Stimulated activated CD4-positive, alpha-beta T cell treated with anti-CD3 and anti-CD28 coated beads, Interleukin-15, amount 100 ng/mL, for 1 hour (primary cell): ENCODE measurements around the gene DHX34.
"Not testable (repeated sequence)": the region's sequence is repeated elsewhere in the genome, so short reads cannot be mapped to it uniquely, and the experiment has no call there.

Source experiments
- DNase-seq, 2 donors: peaks; one replicate each; pipeline ENCODE4 v3.0.0-alpha.2; 2020; ENCODE audit warnings: low read depth in 1 of 2, low spot score in 1 of 2

Gene DHX34

GRCh38 chr19:47387623-47388022 is 38.5 kb downstream of the DHX34 start:
- DNase-seq: not testable (repeated sequence)

GRCh38 chr19:47388721-47389120 is 39.6 kb downstream of the DHX34 start:
- not testable (repeated sequence) for DNase-seq

- no peak for DNase-seq
Observed at GRCh38 chr19:47389150-47389556, 40.0 kb downstream of the DHX34 start.

GRCh38 chr19:47390533-47391488 is 41.7 kb downstream of the DHX34 start:
- no peak for DNase-seq

- peak; percentile 66 to 75 for DNase-seq
Observed at GRCh38 chr19:47391510-47392223, 42.6 kb downstream of the DHX34 start.

- DNase-seq: no peak
Observed at GRCh38 chr19:47398707-47399597, 49.8 kb downstream of the DHX34 start.

- no peak for DNase-seq
Observed at GRCh38 chr19:47402504-47402903, 53.4 kb downstream of the DHX34 start.

- no peak for DNase-seq
Observed at GRCh38 chr19:47404334-47405196, 55.5 kb downstream of the DHX34 start.

- no peak for DNase-seq
Observed at GRCh38 chr19:47405197-47405550, 56.1 kb downstream of the DHX34 start.

GRCh38 chr19:47405854-47406417 is 56.8 kb downstream of the DHX34 start:
- no peak for DNase-seq

DNA sequence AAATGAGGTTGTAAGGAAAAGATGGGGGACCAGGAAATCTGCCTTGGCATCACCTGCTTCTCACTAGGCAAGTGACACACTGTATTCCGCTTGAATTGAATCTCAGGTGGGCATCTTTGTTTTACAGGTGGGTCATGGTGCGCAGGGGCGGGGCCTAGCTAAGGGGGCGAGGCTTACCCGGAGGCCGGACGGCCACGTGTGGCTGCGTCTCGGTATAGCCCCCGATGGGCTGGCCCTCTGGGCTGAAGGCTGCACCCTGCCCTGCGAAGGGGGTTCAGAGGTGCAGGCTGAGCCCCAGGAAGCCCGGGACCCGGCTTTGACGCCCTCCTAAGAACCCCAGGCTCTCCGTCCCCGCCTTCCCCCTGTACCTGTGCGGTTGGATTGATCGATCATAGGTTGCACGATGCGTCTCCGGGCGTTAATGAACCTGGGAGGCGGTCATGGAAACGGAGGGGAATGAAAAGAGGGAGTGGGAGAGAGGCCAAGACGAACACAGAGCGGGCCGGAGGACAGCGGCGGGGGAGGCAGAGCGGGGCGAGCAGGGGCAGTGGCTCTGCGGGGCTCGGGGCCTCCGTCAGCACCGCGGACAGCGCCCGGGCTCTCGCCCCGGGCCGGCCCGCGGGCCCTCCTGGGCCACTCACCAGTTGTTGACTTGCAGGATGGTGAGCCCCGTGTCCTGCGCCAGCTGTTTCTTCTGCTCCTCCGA is 57.7 kb downstream of the DHX34 start:
- no peak for DNase-seq

DNA sequence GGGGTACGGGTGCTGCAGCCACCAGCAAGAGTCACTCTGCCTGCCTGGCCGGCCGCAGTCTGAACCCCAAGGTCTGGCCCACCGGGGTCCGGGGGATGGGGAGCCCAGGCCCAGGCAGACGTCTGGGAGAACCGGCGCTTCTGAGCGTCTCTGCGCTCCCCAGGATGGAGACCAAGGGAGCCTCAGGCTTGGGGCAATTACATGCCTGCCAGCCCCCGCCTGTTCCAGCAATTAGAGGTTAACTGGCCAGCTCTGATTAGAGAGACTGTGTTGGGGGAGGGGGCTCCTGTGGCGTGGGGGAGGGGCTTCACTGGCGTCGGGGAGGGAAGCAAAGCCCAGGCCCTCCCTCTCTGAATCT is 58.3 kb downstream of the DHX34 start:
- DNase-seq: no peak

GRCh38 chr19:47408156-47408938 is 59.2 kb downstream of the DHX34 start:
- no peak for DNase-seq

GRCh38 chr19:47411101-47411500 is 62.0 kb downstream of the DHX34 start:
- no peak for DNase-seq

DNA sequence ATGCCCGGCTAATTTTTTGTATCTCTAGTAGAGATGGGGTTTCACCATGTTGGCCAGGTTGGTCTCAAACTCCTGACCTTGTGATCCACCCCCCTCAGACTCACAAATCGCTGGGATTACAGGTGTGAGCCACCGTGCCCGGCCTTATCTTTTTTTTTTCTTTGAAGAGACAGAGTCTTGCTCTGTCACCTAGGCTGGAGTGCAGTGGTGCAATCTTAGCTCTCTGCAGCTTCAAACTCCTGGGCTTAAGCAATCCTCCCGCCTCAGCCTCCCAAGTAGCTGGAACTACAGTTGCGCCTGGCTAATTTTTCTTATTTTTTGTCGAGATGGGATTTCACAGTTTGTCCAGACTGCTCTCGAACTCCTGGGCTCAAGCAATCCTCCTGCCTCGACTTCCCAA is 62.6 kb downstream of the DHX34 start:
- not testable (repeated sequence) for DNase-seq

GRCh38 chr19:47413941-47414340 is 64.8 kb downstream of the DHX34 start:
- no peak for DNase-seq

DNA sequence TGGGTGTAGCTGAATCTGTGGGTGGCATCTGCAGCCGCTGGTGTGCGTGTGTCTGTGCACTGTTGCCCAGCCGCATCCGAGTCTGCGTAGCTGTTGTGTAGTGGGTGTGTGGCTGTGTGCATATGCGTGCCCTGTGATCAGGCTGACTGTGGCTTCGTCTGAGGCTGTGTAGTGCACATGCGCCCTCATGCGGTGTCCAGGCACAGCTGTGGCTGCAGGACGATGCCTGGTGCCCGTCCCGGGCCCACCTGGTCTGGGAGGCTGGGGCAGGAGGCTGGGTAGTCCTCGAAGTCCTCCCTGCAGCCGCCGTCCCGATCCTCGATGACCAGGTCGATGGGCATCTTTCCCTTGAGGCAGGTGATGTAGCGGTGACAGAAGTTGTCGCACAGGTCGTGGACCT is 65.4 kb downstream of the DHX34 start:
- no peak for DNase-seq

- no peak for DNase-seq
Observed at GRCh38 chr19:47415953-47416642, 67.0 kb downstream of the DHX34 start.
